OCI-LY3 (cell line): ENCODE measurements around the gene UBAC2.

Source experiments
- H2AFZ ChIP-seq: fragments of 200-600, 300-600 bp; shearing (Covaris generic); 2 replicates; pipeline ENCODE4 v1.6.0; 2014; ENCODE audit warnings: antibody characterized with exemption, low read depth, low read length
- H3K27ac ChIP-seq: fragments of 200-600, 300-600 bp; sonication (generic); 2 replicates; pipeline ENCODE4 v1.5.1; 2014; ENCODE audit warnings: mild to moderate bottlenecking, low read length, moderate library complexity, mixed read lengths
- H3K27me3 ChIP-seq: fragments of 200-600, 300-600 bp; sonication (generic); 2 replicates; pipeline ENCODE4 v1.6.1; 2014; ENCODE audit warnings: low read depth, low read length, mixed read lengths
- H3K36me3 ChIP-seq: fragments of 200-600, 300-600 bp; sonication (generic); replicated peaks from 2 replicates; pipeline ENCODE3; 2014; ENCODE audit warnings: low read depth, low read length, mixed read lengths
- H3K4me1 ChIP-seq: fragments of 300-600, 200-600 bp; sonication (generic); 2 replicates; pipeline ENCODE4 v1.6.1; 2014; ENCODE audit warnings: low read length, mixed read lengths
- H3K4me2 ChIP-seq: fragments of 200-600, 300-600 bp; sonication (generic); 2 replicates; pipeline ENCODE4 v1.6.1; 2014; ENCODE audit warnings: low read length, mixed read lengths
- H3K4me3 ChIP-seq: fragments of 300-600, 200-600 bp; sonication (generic); 2 replicates; pipeline ENCODE4 v1.5.1; 2014; ENCODE audit warnings: antibody characterized with exemption, mild to moderate bottlenecking, low read length, moderate library complexity
- H3K79me2 ChIP-seq: fragments of 300-600, 200-600 bp; shearing (Covaris generic); 2 replicates; pipeline ENCODE4 v1.6.1; 2014; ENCODE audit warnings: mild to moderate bottlenecking, low read length, mixed read lengths
- H3K9ac ChIP-seq: fragments of 300-600, 200-600 bp; shearing (Covaris generic); 2 replicates; pipeline ENCODE4 v1.6.0; 2014; ENCODE audit warnings: mild to moderate bottlenecking, low read length, moderate library complexity
- H3K9me3 ChIP-seq: fragments of 200-600, 300-600 bp; shearing (Covaris generic); 2 replicates; pipeline ENCODE4 v1.6.1; 2014; ENCODE audit warnings: low read length, mixed read lengths; ENCODE audit not compliant: insufficient read depth
- H4K20me1 ChIP-seq: fragments of 200-600, 300-600 bp; sonication (generic); 2 replicates; pipeline ENCODE4 v1.6.1; 2016; ENCODE audit warnings: low read length, mixed read lengths; ENCODE audit not compliant: insufficient read depth
- EZH2phosphoT487 ChIP-seq: fragments of 200-600 bp; shearing (Covaris generic); IDR thresholded peaks from 2 replicates; pipeline ENCODE4 v1.6.1; 2018; ENCODE audit warnings: antibody characterized with exemption, mixed run types, low read depth
- TF ChIP-seq, protein P1 (sequence below): fragments of 200-600, 300-600 bp; sonication (generic); IDR thresholded peaks from 2 replicates; pipeline ENCODE4 v1.5.1; 2014; ENCODE audit warnings: antibody characterized with exemption, low read length, low read depth

Gene UBAC2

DNA sequence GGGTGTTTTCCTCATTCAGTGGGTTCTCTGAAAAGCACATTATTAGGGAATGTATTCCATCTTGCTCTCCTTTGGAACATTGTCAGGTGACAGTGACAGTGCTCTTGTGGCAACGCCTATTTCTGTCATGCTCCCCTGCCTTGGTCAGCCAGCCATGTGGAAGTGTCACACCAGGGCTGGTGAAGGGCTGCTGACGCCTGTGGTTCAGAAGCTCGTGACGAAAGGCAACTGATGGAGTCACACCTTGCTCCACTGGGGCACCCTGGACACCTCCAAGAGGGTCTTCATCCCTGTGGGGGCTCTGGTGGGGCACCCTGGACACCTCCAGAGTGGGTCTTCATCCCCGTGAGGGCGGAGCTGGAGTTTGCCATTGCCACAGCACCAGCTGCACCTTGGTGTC, 175.5 kb downstream of the UBAC2 start:
- H3K9ac ChIP-seq = peak overlapping the region; percentile 21; the same call in 1 of the 2 replicates
- peak overlapping the region; percentile 71 for H3K4me2 ChIP-seq
- H3K27me3 ChIP-seq = no peaks in the 10 kb centered on the region
- H3K9me3 ChIP-seq = no peaks in the 10 kb centered on the region
- H3K79me2 ChIP-seq = no peaks in the 10 kb centered on the region
- no peak for TF ChIP-seq EZH2phosphoT487
- TF ChIP-seq, protein P1, sequence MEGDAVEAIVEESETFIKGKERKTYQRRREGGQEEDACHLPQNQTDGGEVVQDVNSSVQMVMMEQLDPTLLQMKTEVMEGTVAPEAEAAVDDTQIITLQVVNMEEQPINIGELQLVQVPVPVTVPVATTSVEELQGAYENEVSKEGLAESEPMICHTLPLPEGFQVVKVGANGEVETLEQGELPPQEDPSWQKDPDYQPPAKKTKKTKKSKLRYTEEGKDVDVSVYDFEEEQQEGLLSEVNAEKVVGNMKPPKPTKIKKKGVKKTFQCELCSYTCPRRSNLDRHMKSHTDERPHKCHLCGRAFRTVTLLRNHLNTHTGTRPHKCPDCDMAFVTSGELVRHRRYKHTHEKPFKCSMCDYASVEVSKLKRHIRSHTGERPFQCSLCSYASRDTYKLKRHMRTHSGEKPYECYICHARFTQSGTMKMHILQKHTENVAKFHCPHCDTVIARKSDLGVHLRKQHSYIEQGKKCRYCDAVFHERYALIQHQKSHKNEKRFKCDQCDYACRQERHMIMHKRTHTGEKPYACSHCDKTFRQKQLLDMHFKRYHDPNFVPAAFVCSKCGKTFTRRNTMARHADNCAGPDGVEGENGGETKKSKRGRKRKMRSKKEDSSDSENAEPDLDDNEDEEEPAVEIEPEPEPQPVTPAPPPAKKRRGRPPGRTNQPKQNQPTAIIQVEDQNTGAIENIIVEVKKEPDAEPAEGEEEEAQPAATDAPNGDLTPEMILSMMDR = no peak
- peak overlapping the region; percentile 54 for H3K4me3 ChIP-seq
- peaks cover 77% of the 10 kb centered on the region for H3K4me1 ChIP-seq
- H3K36me3 ChIP-seq = peaks cover 11% of the 10 kb centered on the region
- peak overlapping the region; percentile 85 for H3K27ac ChIP-seq
- H2AFZ ChIP-seq = no peak overlapping the region
- no peaks in the 10 kb centered on the region for H4K20me1 ChIP-seq

DNA sequence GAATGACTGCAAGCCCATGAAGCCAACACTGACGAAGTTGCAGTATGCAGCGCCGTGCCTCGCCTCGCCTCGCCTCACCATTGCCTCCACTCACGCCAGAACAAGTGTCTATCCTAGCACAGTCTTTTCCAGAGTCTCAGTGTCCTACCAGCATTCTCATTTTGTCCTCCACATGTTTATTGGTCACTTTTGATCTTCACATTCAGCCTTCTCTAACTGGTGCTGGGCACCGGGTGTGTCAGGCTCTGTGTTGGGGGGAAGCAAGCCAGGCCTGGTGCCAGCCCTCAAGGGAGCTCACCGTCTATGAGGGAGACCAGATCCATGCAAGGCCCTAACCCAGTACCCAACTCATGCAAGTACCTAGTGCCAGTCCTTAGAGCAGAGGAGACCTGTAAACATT, 176.3 kb downstream of the UBAC2 start:
- TF ChIP-seq EZH2phosphoT487 = no peak
- TF ChIP-seq, protein P1 = no peak
- peaks cover 11% of the 10 kb centered on the region for H3K36me3 ChIP-seq
- H3K9ac ChIP-seq = no peak overlapping the region; the same call in 1 of the 2 replicates
- H3K4me2 ChIP-seq = peak overlapping the region; percentile 9; the same call in 1 of the 2 replicates
- no peak overlapping the region for H3K4me3 ChIP-seq
- H3K27me3 ChIP-seq = no peaks in the 10 kb centered on the region; the same call in 1 of the 2 replicates
- no peaks in the 10 kb centered on the region for H3K9me3 ChIP-seq
- peaks cover 85% of the 10 kb centered on the region for H3K4me1 ChIP-seq
- H2AFZ ChIP-seq = no peak overlapping the region
- H3K27ac ChIP-seq = no peak overlapping the region
- H3K79me2 ChIP-seq = no peaks in the 10 kb centered on the region
- no peaks in the 10 kb centered on the region for H4K20me1 ChIP-seq

DNA sequence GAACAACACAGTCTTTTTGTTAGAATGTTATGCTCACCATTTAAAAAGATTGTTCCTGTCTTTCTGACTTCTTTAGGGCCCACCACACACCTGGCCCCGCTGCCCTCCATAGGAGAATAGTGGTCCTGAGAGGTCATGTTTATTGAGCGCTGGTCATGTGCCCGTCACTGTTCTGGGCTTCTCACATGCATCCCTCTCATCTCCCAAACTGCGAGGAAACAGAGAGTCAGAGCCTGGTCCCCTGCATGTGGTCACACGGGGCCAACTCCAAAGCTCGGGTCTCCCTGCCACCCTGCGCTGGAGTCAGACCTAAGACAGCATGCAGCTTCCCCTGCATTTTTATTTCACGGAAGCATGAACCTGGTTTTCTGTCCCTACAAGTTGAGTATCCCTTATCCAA, 177.0 kb downstream of the UBAC2 start:
- no peaks in the 10 kb centered on the region; the same call in 1 of the 2 replicates for H3K27me3 ChIP-seq
- no peak overlapping the region for H2AFZ ChIP-seq
- H4K20me1 ChIP-seq = no peaks in the 10 kb centered on the region
- TF ChIP-seq, protein P1 = no peak
- no peak for TF ChIP-seq EZH2phosphoT487
- peaks cover 11% of the 10 kb centered on the region for H3K36me3 ChIP-seq
- 0 out of 2 replicates have a peak overlapping the region, but pooled peaks have one; percentile 9 for H3K4me2 ChIP-seq
- peaks cover 92% of the 10 kb centered on the region for H3K4me1 ChIP-seq
- H3K4me3 ChIP-seq = no peak overlapping the region
- H3K79me2 ChIP-seq = no peaks in the 10 kb centered on the region
- H3K27ac ChIP-seq = no peak overlapping the region
- H3K9me3 ChIP-seq = no peaks in the 10 kb centered on the region
- H3K9ac ChIP-seq = no peak overlapping the region

DNA sequence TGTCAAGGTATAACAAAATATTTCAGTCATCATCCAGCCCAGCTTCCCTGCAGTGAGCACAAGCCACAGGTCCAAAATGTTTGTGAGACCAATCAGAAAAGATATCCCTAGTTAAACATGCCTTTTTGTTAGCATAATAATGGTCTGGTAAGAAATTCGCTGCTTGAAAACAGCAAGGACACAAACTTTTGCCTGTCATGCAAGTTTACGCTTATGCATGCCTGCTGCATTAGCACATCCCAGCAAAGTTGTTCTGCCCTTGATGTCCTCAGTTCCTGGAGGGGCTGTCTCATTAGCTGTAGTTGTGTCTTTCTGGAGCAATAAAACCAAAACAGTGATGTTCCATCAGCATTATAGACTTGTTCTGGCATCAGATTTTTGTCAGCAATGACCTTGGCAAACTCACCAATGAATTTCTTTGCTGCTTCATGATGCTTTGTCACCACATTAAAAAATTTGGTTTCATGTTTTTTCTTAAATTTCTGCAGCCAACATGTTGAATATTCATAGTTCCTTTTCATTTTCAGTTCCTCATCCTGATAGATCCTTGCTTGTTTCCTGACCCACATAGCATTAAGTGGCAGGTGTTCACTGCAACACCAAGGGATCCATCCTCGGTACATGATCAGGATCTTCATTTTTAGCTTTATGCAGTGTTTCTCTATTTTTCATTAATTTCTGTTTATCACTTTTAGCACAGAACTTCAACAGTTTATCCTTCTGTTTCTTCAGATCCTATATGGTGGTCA, 178.5 kb downstream of the UBAC2 start:
- Histone ChIP-seq H3K36me3 (peaks cover 7% of the 10 kb centered on the region), H3K27me3 (no peaks in the 10 kb centered on the region; the same call in 1 of the 2 replicates)

More for the DNA sequence above, 178.5 kb downstream of the UBAC2 start:
- no peaks in the 10 kb centered on the region for H3K9me3 ChIP-seq
- H3K9ac ChIP-seq = no peak overlapping the region
- no peak overlapping the region for H2AFZ ChIP-seq
- H3K79me2 ChIP-seq = no peaks in the 10 kb centered on the region
- peak overlapping the region; percentile 59 for H3K4me2 ChIP-seq
- TF ChIP-seq EZH2phosphoT487 = no peak
- TF ChIP-seq, protein P1 = no peak
- peak overlapping the region; percentile 2; the same call in 1 of the 2 replicates for H3K4me3 ChIP-seq
- peak overlapping the region; percentile 1; the same call in 1 of the 2 replicates for H3K27ac ChIP-seq
- no peaks in the 10 kb centered on the region for H4K20me1 ChIP-seq
- peaks cover 85% of the 10 kb centered on the region for H3K4me1 ChIP-seq
